Neural cell (in vitro differentiated cells): ENCODE results near the gene PRELID3B. TPM values are rescaled to one million over a fixed set of nuclear protein-coding genes. Genes with fewer than 3 reads are reported as not detected.

Experiments used
- H2AFZ ChIP-seq: fragments of 200-600, 300-800 bp; sonication (generic), shearing (Covaris generic); 2 replicates; pipeline ENCODE4 v1.6.0; 2014; ENCODE audit warnings: low read depth, mild to moderate bottlenecking, antibody characterized with exemption, low read length, moderate library complexity
- H3F3A ChIP-seq: fragments of 200-600 bp; shearing (Covaris generic); 2 replicates; pipeline ENCODE4 v1.6.1; 2016; ENCODE audit warnings: mild to moderate bottlenecking, moderate library complexity, mixed read lengths, antibody characterized with exemption, low read length; ENCODE audit not compliant: insufficient read depth, poor library complexity, severe bottlenecking
- H3K27ac ChIP-seq: fragments of 200-600, 300-800 bp; sonication (generic), shearing (Covaris generic); 2 replicates; pipeline ENCODE4 v1.5.1; 2014; ENCODE audit warnings: mild to moderate bottlenecking, low read length, moderate library complexity
- H3K27me3 ChIP-seq: fragments of 300-800, 200-600 bp; sonication (generic), shearing (Covaris generic); 2 replicates; pipeline ENCODE4 v1.6.0; 2014; ENCODE audit warnings: mild to moderate bottlenecking, low read depth, low read length, moderate library complexity; ENCODE audit not compliant: insufficient read depth
- H3K36me3 ChIP-seq: fragments of 300-800, 200-600 bp; sonication (generic), shearing (Covaris generic); 2 replicates; pipeline ENCODE4 v1.5.1; 2014; ENCODE audit warnings: mild to moderate bottlenecking, antibody characterized with exemption, low read length, moderate library complexity; ENCODE audit not compliant: insufficient read depth
- H3K4me2 ChIP-seq: fragments of 300-800, 200-600 bp; sonication (generic), shearing (Covaris generic); 2 replicates; pipeline ENCODE4 v1.6.0; 2014; ENCODE audit warnings: mild to moderate bottlenecking, low read length
- H3K4me3 ChIP-seq: fragments of 300-800, 200-600 bp; sonication (generic), shearing (Covaris generic); 2 replicates; pipeline ENCODE4 v1.5.1; 2014; ENCODE audit warnings: mild to moderate bottlenecking, low read length, moderate library complexity
- H3K79me2 ChIP-seq: fragments of 200-600 bp; shearing (Covaris generic); replicated peaks from 2 replicates; pipeline ENCODE4 v1.6.0; 2014; ENCODE audit warnings: mild to moderate bottlenecking, low read length, moderate library complexity; ENCODE audit not compliant: insufficient read depth
- H3K9ac ChIP-seq: fragments of 300-800, 200-600 bp; sonication (generic), shearing (Covaris generic); 2 replicates; pipeline ENCODE4 v1.6.1; 2016; ENCODE audit warnings: mild to moderate bottlenecking, low read length, mixed read lengths
- H3K9me2 ChIP-seq: fragments of 200-600 bp; shearing (Covaris generic); 2 replicates; pipeline ENCODE4 v1.6.1; 2016; ENCODE audit warnings: mild to moderate bottlenecking, low read length, mixed read lengths; ENCODE audit not compliant: insufficient read depth
- H3K9me3 ChIP-seq: fragments of 200-600, 300-800 bp; sonication (generic), shearing (Covaris generic); 2 replicates; pipeline ENCODE4 v1.6.1; 2016; ENCODE audit warnings: mild to moderate bottlenecking, mixed run types, low read length, moderate library complexity, mixed read lengths
- H4K20me1 ChIP-seq: fragments of 200-600 bp; shearing (Covaris generic); 2 replicates; pipeline ENCODE4 v1.6.1; 2016; ENCODE audit warnings: mild to moderate bottlenecking, mixed run types; ENCODE audit not compliant: insufficient read depth
- EP300 ChIP-seq: fragments of 450-650 bp; conservative IDR thresholded peaks from 2 replicates; pipeline ENCODE4 v1.6.1; 2014; ENCODE audit warnings: antibody characterized with exemption, mild to moderate bottlenecking, moderate library complexity; ENCODE audit not compliant: poor library complexity, severe bottlenecking
- EZH2 ChIP-seq: fragments of 200-600, 300-800 bp; shearing (Covaris generic), sonication (generic); IDR thresholded peaks from 2 replicates; pipeline ENCODE4 v1.6.1; 2014; ENCODE audit warnings: antibody characterized with exemption, low read length, borderline replicate concordance, mild to moderate bottlenecking; ENCODE audit not compliant: insufficient read depth, poor library complexity, severe bottlenecking
- MXI1 ChIP-seq: fragments of 450-650 bp; conservative IDR thresholded peaks from 2 replicates; pipeline ENCODE4 v1.6.1; 2014; ENCODE audit warnings: antibody characterized with exemption, mild to moderate bottlenecking; ENCODE audit not compliant: poor library complexity, severe bottlenecking
- POLR2AphosphoS5 ChIP-seq: IDR thresholded peaks from 2 replicates; pipeline ENCODE4 v1.6.1; 2012
- RAD21 ChIP-seq: fragments of 450-650 bp; conservative IDR thresholded peaks from 2 replicates; pipeline ENCODE4 v1.6.1; 2014; ENCODE audit warnings: antibody characterized with exemption, mild to moderate bottlenecking, moderate library complexity
- SMC3 ChIP-seq: fragments of 450-650 bp; conservative IDR thresholded peaks from 2 replicates; pipeline ENCODE4 v1.6.1; 2014; ENCODE audit warnings: antibody characterized with exemption, mild to moderate bottlenecking, moderate library complexity; ENCODE audit not compliant: poor library complexity
- TAF1 ChIP-seq: IDR thresholded peaks from 2 replicates; pipeline ENCODE4 v1.6.1; 2012; ENCODE audit warnings: low read depth
- polyA plus RNA-seq: library from polyadenylated mRNA; depleted of rRNA; stranded (reverse); fragments of >200 nt; gene quantifications from 2 replicates; pipeline ENCODE4 v1.2.3, GENCODE V29; 2014
- TF ChIP-seq, protein P1 (sequence below): IDR thresholded peaks from 2 replicates; pipeline ENCODE4 v1.6.1; 2012; ENCODE audit warnings: borderline replicate concordance
- TF ChIP-seq, protein P2 (sequence below): fragments of 450-650 bp; IDR thresholded peaks from 2 replicates; pipeline ENCODE4 v1.5.1; 2014; ENCODE audit warnings: antibody characterized with exemption, mild to moderate bottlenecking, moderate library complexity; ENCODE audit not compliant: poor library complexity, severe bottlenecking

PRELID3B gene
- polyA plus RNA-seq, 1 donor from 2014 or later = 50.5 TPM

DNA sequence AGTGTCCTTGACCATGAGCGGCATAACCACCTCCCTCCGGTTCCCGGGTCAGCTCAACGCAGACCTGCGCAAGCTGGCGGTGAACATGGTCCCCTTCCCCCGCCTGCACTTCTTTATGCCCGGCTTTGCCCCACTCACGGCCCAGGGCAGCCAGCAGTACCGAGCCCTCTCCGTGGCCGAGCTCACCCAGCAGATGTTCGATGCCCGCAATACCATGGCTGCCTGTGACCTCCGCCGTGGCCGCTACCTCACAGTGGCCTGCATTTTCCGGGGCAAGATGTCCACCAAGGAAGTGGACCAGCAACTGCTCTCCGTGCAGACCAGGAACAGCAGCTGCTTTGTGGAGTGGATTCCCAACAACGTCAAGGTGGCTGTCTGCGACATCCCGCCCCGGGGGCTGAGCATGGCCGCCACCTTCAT lies 18.5 kb downstream of the PRELID3B start:
- Histone ChIP-seq H3K27ac (no peak overlapping the region), H3F3A (no peaks in the 10 kb centered on the region), H2AFZ (no peak overlapping the region), H3K4me2 (no peak overlapping the region), H3K9me3 (no peaks in the 10 kb centered on the region), H3K9ac (no peak overlapping the region), H3K79me2 (peaks cover 25% of the 10 kb centered on the region), H3K9me2 (no peaks in the 10 kb centered on the region), H3K27me3 (no peaks in the 10 kb centered on the region), H4K20me1 (no peaks in the 10 kb centered on the region), H3K4me3 (no peak overlapping the region), H3K36me3 (peaks cover 10% of the 10 kb centered on the region)
- TF ChIP-seq RAD21 = no peak
- no peak for TF ChIP-seq EZH2
- TF ChIP-seq, protein P1, sequence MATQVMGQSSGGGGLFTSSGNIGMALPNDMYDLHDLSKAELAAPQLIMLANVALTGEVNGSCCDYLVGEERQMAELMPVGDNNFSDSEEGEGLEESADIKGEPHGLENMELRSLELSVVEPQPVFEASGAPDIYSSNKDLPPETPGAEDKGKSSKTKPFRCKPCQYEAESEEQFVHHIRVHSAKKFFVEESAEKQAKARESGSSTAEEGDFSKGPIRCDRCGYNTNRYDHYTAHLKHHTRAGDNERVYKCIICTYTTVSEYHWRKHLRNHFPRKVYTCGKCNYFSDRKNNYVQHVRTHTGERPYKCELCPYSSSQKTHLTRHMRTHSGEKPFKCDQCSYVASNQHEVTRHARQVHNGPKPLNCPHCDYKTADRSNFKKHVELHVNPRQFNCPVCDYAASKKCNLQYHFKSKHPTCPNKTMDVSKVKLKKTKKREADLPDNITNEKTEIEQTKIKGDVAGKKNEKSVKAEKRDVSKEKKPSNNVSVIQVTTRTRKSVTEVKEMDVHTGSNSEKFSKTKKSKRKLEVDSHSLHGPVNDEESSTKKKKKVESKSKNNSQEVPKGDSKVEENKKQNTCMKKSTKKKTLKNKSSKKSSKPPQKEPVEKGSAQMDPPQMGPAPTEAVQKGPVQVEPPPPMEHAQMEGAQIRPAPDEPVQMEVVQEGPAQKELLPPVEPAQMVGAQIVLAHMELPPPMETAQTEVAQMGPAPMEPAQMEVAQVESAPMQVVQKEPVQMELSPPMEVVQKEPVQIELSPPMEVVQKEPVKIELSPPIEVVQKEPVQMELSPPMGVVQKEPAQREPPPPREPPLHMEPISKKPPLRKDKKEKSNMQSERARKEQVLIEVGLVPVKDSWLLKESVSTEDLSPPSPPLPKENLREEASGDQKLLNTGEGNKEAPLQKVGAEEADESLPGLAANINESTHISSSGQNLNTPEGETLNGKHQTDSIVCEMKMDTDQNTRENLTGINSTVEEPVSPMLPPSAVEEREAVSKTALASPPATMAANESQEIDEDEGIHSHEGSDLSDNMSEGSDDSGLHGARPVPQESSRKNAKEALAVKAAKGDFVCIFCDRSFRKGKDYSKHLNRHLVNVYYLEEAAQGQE = no peak
- no peak for TF ChIP-seq TAF1
- no peak for TF ChIP-seq SMC3
- TF ChIP-seq POLR2AphosphoS5 = no peak
- TF ChIP-seq, protein P2, sequence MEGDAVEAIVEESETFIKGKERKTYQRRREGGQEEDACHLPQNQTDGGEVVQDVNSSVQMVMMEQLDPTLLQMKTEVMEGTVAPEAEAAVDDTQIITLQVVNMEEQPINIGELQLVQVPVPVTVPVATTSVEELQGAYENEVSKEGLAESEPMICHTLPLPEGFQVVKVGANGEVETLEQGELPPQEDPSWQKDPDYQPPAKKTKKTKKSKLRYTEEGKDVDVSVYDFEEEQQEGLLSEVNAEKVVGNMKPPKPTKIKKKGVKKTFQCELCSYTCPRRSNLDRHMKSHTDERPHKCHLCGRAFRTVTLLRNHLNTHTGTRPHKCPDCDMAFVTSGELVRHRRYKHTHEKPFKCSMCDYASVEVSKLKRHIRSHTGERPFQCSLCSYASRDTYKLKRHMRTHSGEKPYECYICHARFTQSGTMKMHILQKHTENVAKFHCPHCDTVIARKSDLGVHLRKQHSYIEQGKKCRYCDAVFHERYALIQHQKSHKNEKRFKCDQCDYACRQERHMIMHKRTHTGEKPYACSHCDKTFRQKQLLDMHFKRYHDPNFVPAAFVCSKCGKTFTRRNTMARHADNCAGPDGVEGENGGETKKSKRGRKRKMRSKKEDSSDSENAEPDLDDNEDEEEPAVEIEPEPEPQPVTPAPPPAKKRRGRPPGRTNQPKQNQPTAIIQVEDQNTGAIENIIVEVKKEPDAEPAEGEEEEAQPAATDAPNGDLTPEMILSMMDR = no peak
- TF ChIP-seq MXI1 = no peak
- no peak for TF ChIP-seq EP300

DNA sequence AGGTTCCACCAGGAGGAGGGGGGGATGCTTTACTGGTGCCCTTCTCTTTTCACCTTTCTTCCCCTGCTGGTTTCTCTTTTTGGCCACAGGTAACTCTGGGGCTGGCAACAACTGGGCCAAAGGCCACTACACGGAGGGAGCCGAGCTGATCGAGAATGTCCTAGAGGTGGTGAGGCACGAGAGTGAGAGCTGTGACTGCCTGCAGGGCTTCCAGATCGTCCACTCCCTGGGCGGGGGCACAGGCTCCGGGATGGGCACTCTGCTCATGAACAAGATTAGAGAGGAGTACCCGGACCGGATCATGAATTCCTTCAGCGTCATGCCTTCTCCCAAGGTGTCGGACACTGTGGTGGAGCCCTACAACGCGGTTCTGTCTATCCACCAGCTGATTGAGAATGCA lies 19.0 kb downstream of the PRELID3B start:
- Histone ChIP-seq H3K4me3 (no peak overlapping the region), H3K36me3 (peaks cover 7% of the 10 kb centered on the region), H3K9me3 (no peaks in the 10 kb centered on the region), H3K9ac (no peak overlapping the region), H3K27ac (no peak overlapping the region), H3K4me2 (no peak overlapping the region), H3K79me2 (peaks cover 20% of the 10 kb centered on the region), H3K9me2 (no peaks in the 10 kb centered on the region), H3F3A (no peaks in the 10 kb centered on the region), H2AFZ (no peak overlapping the region), H3K27me3 (no peaks in the 10 kb centered on the region), H4K20me1 (no peaks in the 10 kb centered on the region)
- TF ChIP-seq POLR2AphosphoS5 = no peak

DNA sequence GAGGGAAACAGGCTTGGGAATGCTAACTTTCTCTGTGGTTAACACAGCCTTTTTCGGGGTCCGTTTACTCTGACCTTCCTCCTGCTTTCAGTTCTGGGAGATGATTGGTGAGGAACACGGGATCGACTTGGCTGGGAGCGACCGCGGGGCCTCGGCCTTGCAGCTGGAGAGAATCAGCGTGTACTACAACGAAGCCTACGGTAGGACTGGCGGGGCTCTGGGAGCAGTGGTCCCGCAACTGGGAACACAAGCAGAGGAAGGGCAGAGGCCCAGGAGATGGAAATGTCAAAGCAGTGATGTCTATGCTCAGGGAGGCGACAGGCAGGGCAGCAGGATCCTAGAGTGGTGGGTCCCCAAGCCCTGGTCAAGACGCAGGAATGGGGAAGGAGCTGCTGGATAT lies 19.8 kb downstream of the PRELID3B start:
- no peaks in the 10 kb centered on the region for H3K9me2 ChIP-seq
- H3F3A ChIP-seq = no peaks in the 10 kb centered on the region
- TF ChIP-seq TAF1 (no peak), RAD21 (no peak), POLR2AphosphoS5 (no peak), EZH2 (no peak), EP300 (no peak), SMC3 (no peak), MXI1 (no peak)
- TF ChIP-seq, protein P1 = no peak
- TF ChIP-seq, protein P2 = no peak
- H3K9ac ChIP-seq = no peak overlapping the region
- H2AFZ ChIP-seq = no peak overlapping the region
- peaks cover 12% of the 10 kb centered on the region for H3K79me2 ChIP-seq
- H3K27ac ChIP-seq = no peak overlapping the region
- H3K4me3 ChIP-seq = no peak overlapping the region
- H3K4me2 ChIP-seq = no peak overlapping the region
- no peaks in the 10 kb centered on the region for H3K27me3 ChIP-seq
- H3K36me3 ChIP-seq = peaks cover 7% of the 10 kb centered on the region
- no peaks in the 10 kb centered on the region for H4K20me1 ChIP-seq
- no peaks in the 10 kb centered on the region for H3K9me3 ChIP-seq
